HFFc6 (cell line): Measurements from ENCODE around the gene PLCL2. TPM values are rescaled to one million over a fixed set of nuclear protein-coding genes. Genes with fewer than 3 reads are reported as not detected.

Experiments used
- DNase-seq: peaks from one replicate; pipeline ENCODE4 v3.0.0-alpha.2; 2018
- H3K27ac Mint-ChIP-seq: 2 replicates; pipeline ENCODE4 v1.8.0; 2020; ENCODE audit warnings: mild to moderate bottlenecking, mixed read lengths
- H3K27me3 Mint-ChIP-seq: 2 replicates; pipeline ENCODE4 v1.8.0; 2021; ENCODE audit warnings: mild to moderate bottlenecking, moderate library complexity, mixed read lengths; ENCODE audit not compliant: insufficient read depth
- H3K36me3 Mint-ChIP-seq: 2 replicates; pipeline ENCODE4 v1.8.0; 2021; ENCODE audit warnings: low read depth, mixed read lengths
- H3K4me1 Mint-ChIP-seq: 2 replicates; pipeline ENCODE4 v1.8.0; 2020; ENCODE audit warnings: low read depth, mixed read lengths
- H3K4me3 Mint-ChIP-seq: 2 replicates; pipeline ENCODE4 v1.8.0; 2020; ENCODE audit warnings: mild to moderate bottlenecking, moderate library complexity, mixed read lengths
- H3K9me3 Mint-ChIP-seq: 2 replicates; pipeline ENCODE4 v1.8.0; 2020; ENCODE audit warnings: mild to moderate bottlenecking, mixed read lengths
- CTCF ChIP-seq: fragments of 200-600 bp; sonication (generic); IDR thresholded peaks from 2 replicates; pipeline ENCODE4 v1.5.0; 2021; ENCODE audit warnings: antibody characterized with exemption, mild to moderate bottlenecking
- total RNA-seq, 6 experiments: library from RNA; stranded (reverse); fragmentation: NEBNext Ultra II Directional; extraction: Animal tissue kit (Norgen Biotek cat#: 25700); gene quantifications; 2 replicates in 1 of 6; 3 replicates in 5 of 6; pipeline ENCODE4 v1.2.3, GENCODE V29; 2021

The PLCL2 gene
- total RNA-seq, 6 experiments from 2014 or later: 3.9 to 6.4 (median 5.7) TPM

GRCh38 chr3:16982460-16982859 lies 97.7 kb downstream of the PLCL2 start:
- no peak for TF ChIP-seq CTCF
- no peak for DNase-seq
- Mint-ChIP-seq H3K4me3 (no peak overlapping the region), H3K36me3 (no peaks in the 10 kb centered on the region), H3K27me3 (no peaks in the 10 kb centered on the region; the same call in 1 of the 2 replicates), H3K27ac (no peak overlapping the region), H3K9me3 (no peaks in the 10 kb centered on the region), H3K4me1 (peaks cover 13% of the 10 kb centered on the region)

- no peak for TF ChIP-seq CTCF
Measured at GRCh38 chr3:16985608-16986007, 100.9 kb downstream of the PLCL2 start.

GRCh38 chr3:16987141-16987540 lies 102.4 kb downstream of the PLCL2 start:
- Mint-ChIP-seq H3K36me3 (no peaks in the 10 kb centered on the region), H3K4me1 (no peaks in the 10 kb centered on the region), H3K9me3 (no peaks in the 10 kb centered on the region), H3K4me3 (no peak overlapping the region), H3K27me3 (no peaks in the 10 kb centered on the region; the same call in 1 of the 2 replicates), H3K27ac (no peak overlapping the region)
- TF ChIP-seq CTCF: no peak
- no peak for DNase-seq

More at GRCh38 chr3:16985608-16986007, 100.9 kb downstream of the PLCL2 start:
- H3K9me3 Mint-ChIP-seq: no peaks in the 10 kb centered on the region
- no peak overlapping the region for H3K27ac Mint-ChIP-seq
- no peak for DNase-seq
- H3K4me1 Mint-ChIP-seq: no peaks in the 10 kb centered on the region
- H3K27me3 Mint-ChIP-seq: no peaks in the 10 kb centered on the region; the same call in 1 of the 2 replicates
- H3K4me3 Mint-ChIP-seq: no peak overlapping the region
- no peaks in the 10 kb centered on the region for H3K36me3 Mint-ChIP-seq

GRCh38 chr3:16990163-16990562 lies 105.4 kb downstream of the PLCL2 start:
- peaks cover 11% of the 10 kb centered on the region for H3K4me1 Mint-ChIP-seq
- DNase-seq: no peak
- no peaks in the 10 kb centered on the region; the same call in 1 of the 2 replicates for H3K27me3 Mint-ChIP-seq
- H3K27ac Mint-ChIP-seq: no peak overlapping the region
- no peaks in the 10 kb centered on the region for H3K36me3 Mint-ChIP-seq
- no peaks in the 10 kb centered on the region for H3K9me3 Mint-ChIP-seq
- TF ChIP-seq CTCF: no peak
- no peak overlapping the region for H3K4me3 Mint-ChIP-seq

GRCh38 chr3:16992198-16992597 lies 107.4 kb downstream of the PLCL2 start:
- Mint-ChIP-seq H3K27ac (no peak overlapping the region), H3K9me3 (no peaks in the 10 kb centered on the region), H3K4me1 (peaks cover 11% of the 10 kb centered on the region), H3K36me3 (no peaks in the 10 kb centered on the region), H3K27me3 (no peaks in the 10 kb centered on the region), H3K4me3 (no peak overlapping the region)
- no peak for TF ChIP-seq CTCF
- no peak for DNase-seq

GRCh38 chr3:16993227-16993626 lies 108.5 kb downstream of the PLCL2 start:
- H3K27ac Mint-ChIP-seq: no peak overlapping the region
- no peaks in the 10 kb centered on the region for H3K27me3 Mint-ChIP-seq

More at GRCh38 chr3:16993227-16993626, 108.5 kb downstream of the PLCL2 start:
- H3K4me3 Mint-ChIP-seq: no peak overlapping the region
- no peaks in the 10 kb centered on the region for H3K9me3 Mint-ChIP-seq
- no peak for TF ChIP-seq CTCF
- H3K4me1 Mint-ChIP-seq: peaks cover 11% of the 10 kb centered on the region
- no peaks in the 10 kb centered on the region for H3K36me3 Mint-ChIP-seq
- peak; percentile 49 for DNase-seq
